SW 1271 (cell line): Measurements from ENCODE around the gene SMG5.
"Not testable (repeated sequence)": the region's sequence is repeated elsewhere in the genome, so short reads cannot be mapped to it uniquely, and the experiment has no call there.

Experiments used
- DNase-seq, 2 experiments: peaks; one replicate each; lab custom pipeline; 2025; lab: John Stamatoyannopoulos, UW

Gene SMG5

GRCh38 chr1:156242738-156243137, 39.9 kb downstream of the SMG5 start:
- no peak for DNase-seq

- DNase-seq, result no peak
Observed at GRCh38 chr1:156241926-156242325, 40.7 kb downstream of the SMG5 start, which contains the start of gene BGLAP. Gene BGLAP, plus strand, starts transcription at chr1:156242184. Its CDS starts 48 bp downstream, at chr1:156242232.

- DNase-seq, result no peak
Observed at GRCh38 chr1:156241311-156241811, 41.3 kb downstream of the SMG5 start.

- DNase-seq, result no peak
Observed at GRCh38 chr1:156238248-156238647, 44.4 kb downstream of the SMG5 start.

GRCh38 chr1:156236164-156236563, 46.5 kb downstream of the SMG5 start:
- no peak for DNase-seq

GRCh38 chr1:156233426-156234127, 49.0 kb downstream of the SMG5 start:
- DNase-seq, result peak in 1 of 2 experiments; percentile 5

GRCh38 chr1:156232201-156232894, 50.3 kb downstream of the SMG5 start:
- no peak for DNase-seq

- DNase-seq, result no peak
Observed at GRCh38 chr1:156230473-156230837, 52.2 kb downstream of the SMG5 start.

- no peak for DNase-seq
Observed at GRCh38 chr1:156229809-156230472, 52.7 kb downstream of the SMG5 start.

GRCh38 chr1:156228501-156228900, 54.1 kb downstream of the SMG5 start:
- no peak for DNase-seq

- no peak for DNase-seq
Observed at GRCh38 chr1:156226782-156227181, 55.8 kb downstream of the SMG5 start.

- no peak for DNase-seq
Observed at GRCh38 chr1:156226116-156226538, 56.5 kb downstream of the SMG5 start.

- no peak for DNase-seq
Observed at GRCh38 chr1:156225677-156226014, 57.0 kb downstream of the SMG5 start.

- DNase-seq, result no peak
Observed at GRCh38 chr1:156221986-156222692, 60.5 kb downstream of the SMG5 start.

GRCh38 chr1:156220226-156220625, 62.4 kb downstream of the SMG5 start:
- DNase-seq, result no peak

- no peak for DNase-seq
Observed at GRCh38 chr1:156217871-156218270, 64.8 kb downstream of the SMG5 start.

GRCh38 chr1:156216361-156217086, 66.1 kb downstream of the SMG5 start:
- not testable (repeated sequence) for DNase-seq

- no peak for DNase-seq
Observed at GRCh38 chr1:156214024-156214748, 68.4 kb downstream of the SMG5 start.

GRCh38 chr1:156213644-156213966, 69.0 kb downstream of the SMG5 start:
- DNase-seq, result no peak

- peak; percentile 75 to 87 for DNase-seq
Observed at GRCh38 chr1:156212833-156213643, 69.6 kb downstream of the SMG5 start, which contains the start of gene PMF1. Gene PMF1, plus strand, starts transcription at chr1:156213007. Its CDS starts 9 bp downstream, at chr1:156213016.
